NCI-H1417 (cell line): Measurements from ENCODE around the gene NFX1.

Experiments used
- DNase-seq, 3 experiments: peaks; one replicate each; lab custom pipeline; 2025; lab: John Stamatoyannopoulos, UW

NFX1 gene

DNA sequence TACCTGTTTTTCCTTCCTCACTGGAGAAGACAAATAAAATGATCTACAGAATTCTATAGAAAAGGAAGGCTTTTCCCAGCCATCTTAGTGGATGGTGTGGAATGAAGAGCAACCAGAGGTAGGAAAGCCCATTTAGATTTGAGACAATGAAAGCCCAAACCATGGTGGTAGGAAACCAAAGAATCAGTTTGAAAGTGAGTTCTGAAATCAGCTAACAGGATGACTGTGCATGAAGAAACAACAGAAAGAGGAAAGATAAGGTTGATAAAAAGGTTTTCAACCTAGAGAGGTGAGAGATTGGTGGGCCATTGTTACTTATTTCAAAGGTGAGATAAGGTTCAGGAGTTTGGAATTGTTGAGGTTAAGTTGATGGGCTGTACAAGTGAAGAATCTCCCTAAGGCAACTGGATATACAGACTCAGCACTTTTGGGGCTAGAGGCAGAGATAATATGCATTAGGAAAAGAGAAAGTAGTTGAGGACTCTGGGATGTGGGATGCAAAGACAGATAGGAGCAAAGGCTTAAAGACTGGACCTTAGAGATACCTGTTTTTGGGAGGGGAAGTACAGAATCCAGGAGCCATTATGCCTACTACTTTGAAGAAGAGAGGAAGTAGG is 23.1 kb upstream of the NFX1 start:
- DNase-seq = no peak

- DNase-seq = no peak
Measured at GRCh38 chr9:33270146-33270545, 20.2 kb upstream of the NFX1 start.

DNA sequence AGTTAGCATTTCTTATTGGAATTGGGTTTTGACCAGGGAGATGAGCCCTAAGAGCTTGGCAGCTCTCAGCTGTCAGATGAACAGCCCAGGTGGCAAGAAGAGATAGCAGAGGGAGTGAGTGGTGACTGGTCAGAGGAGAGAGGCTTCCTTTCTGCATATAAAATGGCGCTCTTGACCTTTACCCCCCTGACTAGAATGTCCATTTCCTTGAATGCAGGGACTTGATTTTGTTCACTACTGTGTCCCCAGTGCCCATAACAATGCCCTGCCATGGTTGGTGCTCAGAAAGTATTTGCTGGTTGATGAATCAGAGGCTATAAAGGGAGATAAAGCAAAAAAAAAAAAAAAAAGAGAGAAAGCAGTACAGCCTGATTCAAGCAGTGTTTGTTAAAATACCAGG is 18.3 kb upstream of the NFX1 start:
- no peak for DNase-seq

GRCh38 chr9:33273266-33273971 is 16.9 kb upstream of the NFX1 start:
- no peak for DNase-seq

DNA sequence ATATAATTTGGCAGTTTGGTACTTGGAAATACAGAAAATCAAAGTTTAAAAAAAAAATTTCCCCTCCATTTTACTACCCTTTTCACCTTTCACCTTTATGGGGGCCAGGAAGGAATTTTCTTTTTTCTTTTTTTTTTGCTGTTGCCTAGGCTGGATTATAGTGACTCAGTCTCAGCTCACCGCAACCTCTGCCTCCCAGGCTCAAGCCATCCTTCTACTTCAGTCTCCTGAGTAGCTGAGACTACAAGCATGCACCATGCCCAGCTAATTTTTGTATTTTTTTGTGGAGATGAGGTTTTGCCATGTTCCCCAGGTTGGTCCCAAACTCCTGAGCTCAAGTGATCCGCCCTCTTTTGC is 16.4 kb upstream of the NFX1 start:
- DNase-seq = no peak

GRCh38 chr9:33277484-33277883 is 12.8 kb upstream of the NFX1 start:
- DNase-seq = no peak

DNA sequence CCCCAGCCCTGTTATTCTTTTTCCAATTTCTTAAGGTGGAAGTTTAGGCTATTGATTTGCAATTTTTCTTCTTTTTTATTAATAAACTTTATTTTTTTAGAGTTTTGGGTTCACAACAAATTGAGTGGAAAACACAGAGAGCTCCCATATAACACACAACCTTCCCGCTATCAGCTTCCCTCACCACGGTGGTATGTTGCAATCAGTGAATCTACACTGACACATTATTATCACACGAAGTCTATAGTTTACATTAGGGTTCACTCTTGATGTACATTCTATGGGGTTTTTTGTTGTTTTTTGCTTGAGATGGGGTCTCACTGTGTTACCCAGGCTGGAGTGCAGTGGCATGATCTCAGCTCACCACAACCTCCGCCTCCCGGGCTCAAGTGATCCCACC is 4.8 kb upstream of the NFX1 start:
- DNase-seq = no peak

- DNase-seq = peak; percentile 5 to 64 (median 12)
Measured at GRCh38 chr9:33287087-33287490, 3.2 kb upstream of the NFX1 start.

GRCh38 chr9:33288235-33288634 is 2.1 kb upstream of the NFX1 start:
- no peak for DNase-seq

DNA sequence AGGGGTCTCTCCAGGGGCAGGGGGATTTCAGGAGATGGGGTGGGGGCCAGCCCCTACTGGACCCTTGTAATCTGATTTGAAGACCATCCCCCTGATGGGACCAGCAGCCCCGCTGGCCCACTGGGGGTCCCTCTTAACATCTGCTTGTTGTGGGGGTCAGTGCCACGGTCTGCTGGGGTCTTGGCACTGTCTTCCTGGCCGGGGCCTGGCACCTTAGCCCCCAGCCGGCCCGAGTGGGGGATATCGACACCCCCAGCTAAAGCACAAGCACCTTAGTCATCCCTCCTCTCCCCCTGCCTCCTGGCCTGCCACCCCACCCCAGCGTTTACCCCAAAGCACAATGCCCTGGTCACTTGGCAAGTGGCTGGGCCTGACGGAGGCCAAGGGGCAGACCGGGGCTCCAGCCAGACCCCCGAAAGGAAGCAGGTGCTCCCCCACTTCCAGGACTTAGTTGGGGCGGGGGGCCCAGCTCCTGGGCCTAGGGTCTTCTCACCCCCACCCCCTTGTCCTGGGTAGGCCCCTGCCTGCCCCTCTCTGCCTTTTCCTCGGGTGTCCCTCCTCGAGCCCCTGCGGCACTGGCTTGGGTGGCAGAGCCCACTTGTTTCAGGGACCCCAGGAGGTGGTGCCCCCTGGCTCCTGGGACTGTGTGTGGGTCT is 1.4 kb upstream of the NFX1 start:
- DNase-seq = no peak

GRCh38 chr9:33289496-33289895 is 820 bp upstream of the NFX1 start:
- peak in 1 of 3 experiments; percentile 22 for DNase-seq

GRCh38 chr9:33289936-33290246 is 425 bp upstream of the NFX1 start:
- DNase-seq = no peak

DNA sequence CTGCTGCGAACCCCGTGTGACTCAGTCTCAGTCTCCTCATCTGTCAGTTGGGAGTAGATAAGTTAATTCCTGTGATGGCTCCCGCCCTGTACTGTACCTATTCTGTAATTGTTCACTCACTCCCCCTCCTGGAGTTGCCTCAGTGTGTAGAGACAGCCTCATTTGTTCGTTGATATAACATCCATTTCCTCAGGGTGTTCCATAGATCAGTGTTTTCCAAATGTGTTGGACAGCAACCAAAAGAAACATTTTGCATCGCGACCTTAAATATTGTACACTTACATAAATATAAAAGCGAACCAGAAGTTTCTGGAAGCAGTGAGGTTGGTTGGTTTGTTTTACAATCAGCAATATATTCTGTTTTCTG is 698 bp downstream of the NFX1 start:
- no peak for DNase-seq

GRCh38 chr9:33291901-33292300 is 1.6 kb downstream of the NFX1 start:
- no peak for DNase-seq

GRCh38 chr9:33293782-33294181 is 3.5 kb downstream of the NFX1 start:
- no peak for DNase-seq

DNA sequence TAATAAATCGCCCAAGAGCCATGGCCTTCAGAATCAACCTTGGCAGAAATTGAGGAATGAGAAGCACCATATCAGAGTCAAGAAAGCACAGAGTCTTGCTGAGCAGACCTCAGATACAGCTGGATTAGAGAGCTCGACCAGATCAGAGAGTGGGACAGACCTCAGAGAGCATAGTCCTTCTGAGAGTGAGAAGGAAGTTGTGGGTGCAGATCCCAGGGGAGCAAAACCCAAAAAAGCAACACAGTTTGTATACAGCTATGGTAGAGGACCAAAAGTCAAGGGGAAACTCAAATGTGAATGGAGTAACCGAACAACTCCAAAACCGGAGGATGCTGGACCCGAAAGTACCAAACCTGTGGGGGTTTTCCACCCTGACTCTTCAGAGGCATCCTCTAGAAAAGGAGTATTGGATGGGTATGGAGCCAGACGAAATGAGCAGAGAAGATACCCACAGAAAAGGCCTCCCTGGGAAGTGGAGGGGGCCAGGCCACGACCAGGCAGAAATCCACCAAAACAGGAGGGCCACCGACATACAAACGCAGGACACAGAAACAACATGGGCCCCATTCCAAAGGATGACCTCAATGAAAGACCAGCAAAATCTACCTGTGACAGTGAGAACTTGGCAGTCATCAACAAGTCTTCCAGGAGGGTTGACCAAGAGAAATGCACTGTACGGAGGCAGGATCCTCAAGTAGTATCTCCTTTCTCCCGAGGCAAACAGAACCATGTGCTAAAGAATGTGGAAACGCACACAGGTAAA is 4.5 kb downstream of the NFX1 start:
- no peak for DNase-seq

DNA sequence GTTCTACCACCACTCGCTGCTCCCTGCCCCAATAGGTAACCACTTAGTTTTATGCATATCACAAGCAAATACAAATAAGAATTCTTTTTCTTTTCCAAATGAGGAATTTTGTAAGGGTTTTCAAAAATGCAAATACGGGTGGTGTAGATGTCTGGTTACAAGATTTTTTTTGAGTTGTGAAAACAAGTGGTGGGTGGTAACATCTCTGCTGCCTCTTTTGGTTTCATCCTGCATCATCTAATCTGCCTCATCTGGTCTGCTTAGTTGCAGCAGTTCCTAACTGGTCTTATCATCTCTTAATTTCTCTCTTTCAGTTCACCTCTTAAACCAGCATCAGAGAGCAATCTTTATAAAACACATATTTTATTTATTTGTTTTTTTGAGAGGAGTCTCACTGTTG is 5.3 kb downstream of the NFX1 start:
- DNase-seq = no peak

DNA sequence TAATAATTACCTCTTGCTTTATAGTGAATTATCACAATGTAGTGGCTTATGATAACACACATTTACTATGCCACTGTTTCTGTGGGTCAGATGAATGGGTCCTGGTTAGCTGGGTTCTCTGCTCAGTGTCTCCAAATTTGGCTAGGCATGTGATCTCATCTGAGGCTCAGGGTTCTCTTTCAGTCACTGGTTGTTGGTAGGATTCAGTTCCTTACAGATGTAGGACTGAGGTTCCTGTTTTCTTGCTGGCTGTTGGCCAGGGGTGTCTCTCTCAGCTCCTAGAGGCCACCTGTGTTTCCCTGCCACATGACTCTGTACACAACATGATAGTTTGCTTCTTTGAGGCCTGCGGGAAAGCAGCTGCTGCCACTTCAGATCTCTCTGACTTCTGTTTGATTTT is 7.1 kb downstream of the NFX1 start:
- DNase-seq = peak in 2 of 3 experiments; percentile 1

DNA sequence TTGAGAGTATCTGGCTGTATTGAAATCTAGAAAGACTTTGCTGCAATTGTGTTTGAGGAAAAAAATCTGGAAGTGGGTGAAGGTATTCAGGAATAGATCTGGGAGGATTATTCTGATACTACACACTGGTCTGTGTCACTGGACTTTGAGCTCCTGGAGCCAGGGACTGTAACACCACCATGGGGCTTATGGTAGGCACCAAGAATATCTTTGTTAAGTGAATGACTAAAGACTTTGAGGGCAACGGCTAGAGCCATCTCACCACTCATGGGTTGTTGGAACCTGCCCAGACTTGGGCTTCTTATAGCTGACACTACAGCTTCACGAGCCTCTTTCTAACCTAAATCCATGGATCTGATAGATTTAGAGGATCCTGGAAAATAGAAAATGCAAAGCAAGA is 10.2 kb downstream of the NFX1 start:
- no peak for DNase-seq

GRCh38 chr9:33304362-33304761 is 14.0 kb downstream of the NFX1 start:
- no peak for DNase-seq

- DNase-seq = no peak
Measured at GRCh38 chr9:33306037-33306436, 15.7 kb downstream of the NFX1 start.

DNA sequence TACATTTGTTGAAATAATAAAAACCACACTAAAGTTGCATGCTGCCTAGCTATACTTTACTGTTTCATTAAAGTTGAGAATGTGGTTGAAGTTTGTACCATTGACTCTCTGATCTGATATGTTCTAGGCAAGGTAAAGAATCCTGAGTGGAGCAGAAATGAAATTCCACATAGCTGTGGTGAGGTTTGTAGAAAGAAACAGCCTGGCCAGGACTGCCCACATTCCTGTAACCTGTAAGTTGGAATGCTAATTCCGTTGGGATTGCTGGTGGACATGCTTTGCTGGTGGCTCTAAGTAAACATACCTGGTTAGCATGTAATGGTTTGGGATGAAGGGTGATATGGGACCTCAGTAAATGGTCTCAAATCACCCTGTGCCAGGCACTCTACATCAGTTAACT is 16.8 kb downstream of the NFX1 start:
- no peak for DNase-seq

DNA sequence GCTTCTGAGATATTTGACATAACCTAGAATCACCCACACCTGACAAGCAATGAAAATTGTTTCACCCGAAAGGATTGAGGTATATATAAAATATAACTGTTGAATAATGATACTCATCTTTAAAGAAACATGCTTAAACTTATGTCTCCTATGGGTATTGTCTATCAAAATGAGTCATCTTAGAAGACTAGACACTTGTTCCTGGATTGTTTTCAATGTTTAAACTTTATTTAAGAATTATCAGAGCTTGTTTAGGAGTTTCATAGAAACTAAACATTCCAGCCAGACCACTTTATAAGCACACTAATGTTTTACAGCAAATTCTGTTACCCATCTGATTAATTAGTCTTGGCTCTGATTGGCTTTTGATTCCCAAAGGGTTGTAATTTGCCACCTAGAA is 19.6 kb downstream of the NFX1 start:
- no peak for DNase-seq
